ENCODE measurements around the gene STRIP2.
"Not testable (repeated sequence)": the region's sequence is repeated elsewhere in the genome, so short reads cannot be mapped to it uniquely, and the experiment has no call there.

The STRIP2 gene

GRCh38 chr7:129433847-129434674, at the start of gene STRIP2:
Gene STRIP2, plus strand, starts transcription at chr7:129434432. Its CDS starts 41 bp downstream, at chr7:129434473.
- DNase-seq, result peak; percentile 93

DNA sequence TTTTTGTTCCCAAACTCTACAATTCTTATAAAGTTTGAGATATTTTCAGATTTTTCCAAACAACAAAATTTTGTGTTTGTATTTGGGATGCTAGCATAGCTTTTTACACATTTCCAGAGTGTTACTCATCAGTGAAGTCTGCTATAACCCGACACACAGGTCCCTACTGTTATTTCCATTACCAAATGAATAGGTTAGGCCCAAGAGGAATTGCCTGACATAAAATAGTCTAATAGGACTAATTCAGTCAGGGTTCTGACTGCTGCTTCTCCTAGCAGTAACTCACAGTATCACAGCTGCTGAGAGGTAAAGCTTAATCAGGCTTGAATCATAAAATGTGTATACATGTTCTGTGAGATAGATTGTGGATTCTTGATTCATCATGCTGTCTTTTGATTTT, 49.1 kb upstream of the STRIP2 start:
- DNase-seq, result no peak

GRCh38 chr7:129385598-129385997, 48.6 kb upstream of the STRIP2 start:
- no peak for DNase-seq

- no peak for DNase-seq
Observed at GRCh38 chr7:129386506-129386905, 47.7 kb upstream of the STRIP2 start.

GRCh38 chr7:129387537-129387936, 46.7 kb upstream of the STRIP2 start:
- DNase-seq, result no peak

DNA sequence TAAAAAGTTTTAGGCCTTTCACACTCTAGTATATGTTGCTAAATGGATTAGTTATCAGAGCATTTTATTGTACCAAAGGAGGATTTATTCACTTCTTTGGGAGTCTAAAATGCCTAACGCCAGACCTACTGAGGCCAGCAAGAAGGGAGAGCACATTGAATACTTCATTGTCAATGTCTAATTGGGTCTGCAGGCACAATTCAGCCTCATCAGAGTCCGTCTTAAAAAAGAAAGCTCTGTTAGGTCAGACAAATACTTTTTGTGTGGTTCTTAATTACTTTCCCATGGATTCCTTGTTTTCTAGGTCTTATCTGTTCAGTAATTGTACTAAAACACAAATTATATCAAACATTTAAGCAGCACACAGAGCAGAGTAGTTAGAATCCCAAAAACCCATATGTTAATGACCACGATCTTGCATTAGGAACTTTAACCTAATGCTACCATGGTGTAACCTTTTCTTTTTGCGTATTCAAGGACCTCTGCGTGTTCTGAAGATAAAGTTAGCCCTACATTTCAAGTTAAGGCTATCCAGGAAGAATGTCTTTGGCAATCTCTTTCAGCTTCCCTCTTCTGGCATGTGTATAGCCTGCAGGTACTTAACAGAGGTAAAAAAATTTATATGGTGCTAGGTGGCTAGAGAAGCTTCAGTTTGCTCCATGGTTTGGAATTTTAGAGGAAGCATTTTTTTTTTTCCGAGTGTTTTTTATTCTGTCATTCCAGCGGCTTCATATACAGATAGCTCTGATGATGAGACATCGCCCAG, 45.7 kb upstream of the STRIP2 start:
- DNase-seq, result no peak

- no peak for DNase-seq
Observed at GRCh38 chr7:129389829-129390228, 44.4 kb upstream of the STRIP2 start.

- no peak for DNase-seq
Observed at GRCh38 chr7:129390314-129390713, 43.9 kb upstream of the STRIP2 start.

DNA sequence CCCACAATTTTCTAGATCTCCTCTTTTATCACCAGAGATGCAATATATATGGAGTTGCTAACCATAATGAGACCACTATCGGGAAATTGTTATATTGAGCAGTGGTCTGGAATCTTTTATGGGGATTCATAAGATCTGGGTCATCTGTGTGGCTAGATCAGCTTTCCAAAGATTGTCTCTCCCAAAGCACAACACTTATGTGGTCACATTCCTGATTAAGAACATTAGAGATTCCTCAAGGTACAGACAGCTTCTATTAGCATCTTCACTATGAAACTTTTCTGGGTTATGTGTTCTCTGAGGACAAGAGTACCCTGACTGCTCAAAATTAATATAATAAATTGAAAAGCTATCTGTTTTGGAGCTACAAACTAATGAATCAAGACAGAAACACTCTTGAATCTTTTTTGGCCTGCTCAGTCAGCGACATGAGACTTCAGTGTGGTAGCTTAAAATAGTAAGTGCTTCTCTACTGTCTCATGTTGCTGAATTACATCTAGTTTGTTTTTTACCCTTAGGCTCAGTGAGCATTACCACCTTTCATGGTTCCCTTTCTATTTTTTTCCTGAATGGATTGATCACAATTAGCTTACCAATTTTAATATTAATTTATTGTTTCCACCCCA, 42.6 kb upstream of the STRIP2 start:
- no peak for DNase-seq

GRCh38 chr7:129393255-129393654, 41.0 kb upstream of the STRIP2 start:
- no peak for DNase-seq

GRCh38 chr7:129394101-129394500, 40.1 kb upstream of the STRIP2 start:
- no peak for DNase-seq

DNA sequence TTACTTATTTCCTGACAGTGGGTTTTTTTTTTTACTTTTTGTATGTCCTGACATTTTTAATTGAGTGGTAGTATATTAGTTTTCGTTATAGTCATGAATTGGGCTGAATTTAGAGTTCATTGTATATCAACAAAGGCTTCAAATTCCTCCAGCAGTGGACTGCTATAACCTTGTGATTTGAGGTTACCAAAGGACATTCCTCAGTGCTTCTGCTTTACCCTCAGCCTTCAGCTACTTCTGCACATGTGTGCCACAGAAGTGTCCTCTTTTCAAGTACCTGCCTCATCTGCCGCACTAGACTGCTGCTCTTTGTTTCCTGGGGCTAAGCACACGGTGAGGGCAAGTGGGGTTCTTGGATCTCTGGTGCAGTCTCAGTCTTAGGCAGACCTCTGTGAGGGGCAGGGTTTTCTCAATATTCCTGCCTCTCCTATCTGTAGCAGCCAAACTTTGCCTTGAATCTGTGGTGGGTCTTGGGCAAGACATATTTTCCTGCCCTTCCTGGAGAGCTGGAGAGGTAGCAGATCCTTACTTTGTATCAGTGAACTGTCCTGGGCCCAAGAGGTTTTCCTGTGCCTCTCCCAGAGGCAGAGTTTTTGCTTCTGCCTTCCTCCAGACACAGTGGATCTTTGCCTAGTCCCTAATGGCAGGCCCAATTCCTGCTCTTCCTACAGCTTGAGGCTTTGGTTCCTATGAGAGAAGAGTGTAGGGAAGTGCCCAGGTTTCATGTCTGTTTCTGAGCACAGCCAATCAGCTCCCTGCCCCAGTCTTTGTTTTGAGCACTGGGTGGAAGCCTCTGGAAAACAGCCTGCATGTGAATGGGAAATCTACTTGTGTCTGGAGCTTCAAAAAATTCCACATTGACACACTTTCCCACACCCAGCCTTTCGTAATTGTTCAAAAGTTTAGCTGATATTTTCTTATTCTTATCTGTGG, 39.0 kb upstream of the STRIP2 start:
- no peak for DNase-seq

- no peak for DNase-seq
Observed at GRCh38 chr7:129401228-129401966, 32.8 kb upstream of the STRIP2 start.

DNA sequence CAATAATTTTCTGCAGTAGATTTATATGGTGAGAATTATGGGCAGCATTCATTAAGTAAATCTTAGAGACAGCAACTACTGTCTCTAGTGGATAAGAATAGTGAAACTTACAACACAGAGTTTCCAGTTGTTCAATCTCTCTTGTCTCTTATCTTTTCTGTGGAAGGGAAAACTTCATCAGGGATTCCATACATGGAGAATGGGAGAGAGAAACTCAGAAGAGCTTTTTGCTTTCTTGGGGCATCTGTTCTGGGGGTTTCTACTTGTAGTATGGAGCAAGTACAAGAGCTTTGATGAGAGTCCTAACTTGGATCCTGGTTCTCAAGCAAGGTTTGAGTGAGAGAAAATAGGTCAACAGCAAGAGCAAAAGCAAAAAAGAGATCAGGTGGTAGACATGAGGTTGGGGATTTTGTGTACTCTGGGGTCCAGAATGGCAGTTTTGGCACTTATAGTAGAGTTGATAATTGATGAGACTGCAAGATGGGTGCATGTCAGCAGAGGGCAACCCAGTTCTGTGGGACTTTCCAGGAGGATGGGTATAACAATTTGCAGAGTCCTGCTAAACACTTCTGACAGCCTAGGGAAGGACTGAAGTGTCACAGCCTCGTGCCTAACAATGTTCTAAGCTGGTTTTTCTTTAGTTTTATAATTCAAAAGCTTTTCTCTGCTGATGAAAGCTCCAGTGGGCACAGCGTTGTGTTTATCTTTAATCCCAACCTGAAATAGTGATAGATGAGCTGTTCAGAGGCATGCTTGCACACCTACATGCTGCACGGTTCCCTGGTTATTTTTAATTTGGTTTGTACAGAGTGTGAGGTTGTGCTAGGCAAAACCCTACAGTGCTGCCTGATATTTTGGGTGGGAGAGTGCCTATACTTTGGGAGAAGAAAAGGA, 32.0 kb upstream of the STRIP2 start:
- no peak for DNase-seq

DNA sequence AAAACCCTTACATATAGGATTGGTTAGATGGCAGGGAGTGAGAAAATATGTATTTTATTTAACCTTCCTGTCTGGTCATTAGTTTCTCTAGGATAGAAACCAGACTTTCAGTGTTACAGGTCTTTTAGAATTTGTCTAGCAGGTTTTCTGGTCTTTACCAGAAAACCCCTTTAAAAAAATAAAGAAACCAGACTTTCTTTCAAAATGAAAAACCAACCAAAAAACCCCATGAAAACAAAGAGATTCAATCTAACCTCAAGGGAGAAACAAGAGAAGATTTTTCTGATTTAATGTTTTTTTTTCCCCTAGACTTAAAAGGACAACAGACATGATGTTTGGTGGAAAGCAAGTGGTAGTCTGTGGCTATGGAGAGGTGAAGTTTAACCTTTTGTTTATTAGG, 28.7 kb upstream of the STRIP2 start:
- no peak for DNase-seq

GRCh38 chr7:129410238-129410637, 24.0 kb upstream of the STRIP2 start:
- DNase-seq, result not testable (repeated sequence)

DNA sequence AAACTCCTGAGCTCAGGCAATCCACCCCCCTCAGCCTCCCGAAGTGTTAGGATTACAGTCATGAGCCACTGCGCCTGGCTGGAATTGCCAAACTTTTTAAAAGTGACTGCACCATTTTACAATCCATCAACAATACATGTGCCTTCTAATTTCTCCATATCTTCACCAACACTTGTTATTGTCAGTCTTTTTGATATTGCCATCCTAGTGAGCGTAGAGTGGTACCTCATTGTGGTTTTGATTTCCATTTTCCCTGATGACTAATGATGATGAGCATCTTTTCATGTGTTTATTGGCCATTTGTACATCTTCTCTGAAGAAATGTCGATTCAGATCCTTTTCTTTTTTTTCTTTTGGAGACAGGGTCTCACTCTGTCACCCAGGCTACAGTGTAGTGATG, 21.7 kb upstream of the STRIP2 start:
- DNase-seq, result no peak

- DNase-seq, result no peak
Observed at GRCh38 chr7:129417073-129417472, 17.2 kb upstream of the STRIP2 start.

GRCh38 chr7:129421717-129422250, 12.4 kb upstream of the STRIP2 start:
- DNase-seq, result no peak

- DNase-seq, result no peak
Observed at GRCh38 chr7:129422727-129423126, 11.5 kb upstream of the STRIP2 start.

Measured in activated CD4-positive, CD25-positive, alpha-beta regulatory T cell treated with anti-CD3 and anti-CD28 coated beads, Interleukin-2, amount 50 U/mL, for 72 hours (primary cell).